Activated T-cell treated with anti-CD3 and anti-CD28 coated beads, Interleukin-2, amount 50 U/mL, for 72 hours (primary cell): Measurements from ENCODE around the gene ASB13. TPM values are rescaled to one million over a fixed set of nuclear protein-coding genes. Genes with fewer than 3 reads are reported as not detected.
A peak's percentile ranks its signal among the peaks of the same experiment; 100 is the strongest.

ENCODE experiments used
- ATAC-seq, 2 donors: fragments of 150-1000 bp; cut with Tn5 transposase; replicated peaks in 1 of 2; 2 replicates each; pipeline ENCODE4 v1.10.0; 2021; ENCODE audit warnings: moderate library complexity in 2 of 2, mild to moderate bottlenecking in 1 of 2
- DNase-seq, 2 donors: peaks; one replicate each; pipeline ENCODE4 v3.0.0; 2021 to 2022; ENCODE audit warnings: mixed read lengths in 1 of 2
- H3K27ac Mint-ChIP-seq: one replicate; pipeline ENCODE4 v1.8.0; 2022; ENCODE audit warnings: mild to moderate bottlenecking, moderate library complexity, mixed read lengths
- H3K27me3 Mint-ChIP-seq: one replicate; pipeline ENCODE4 v1.8.0; 2022; ENCODE audit warnings: low read depth, mixed read lengths
- H3K36me3 Mint-ChIP-seq, 2 donors: one replicate each; pipeline ENCODE4 v1.8.0; 2022; ENCODE audit warnings: mixed read lengths in 2 of 2, mild to moderate bottlenecking in 1 of 2; ENCODE audit not compliant: insufficient read depth in 2 of 2
- H3K4me1 Mint-ChIP-seq: one replicate; pipeline ENCODE4 v1.8.0; 2022; ENCODE audit warnings: low read depth, mixed read lengths
- H3K4me3 Mint-ChIP-seq, 2 donors: one replicate each; pipeline ENCODE4 v1.8.0; 2022; ENCODE audit warnings: mild to moderate bottlenecking in 2 of 2, mixed read lengths in 2 of 2, moderate library complexity in 2 of 2
- H3K9me3 Mint-ChIP-seq, 2 donors: one replicate each; pipeline ENCODE4 v1.8.0; 2022; ENCODE audit warnings: mixed read lengths in 2 of 2
- total RNA-seq, 2 donors: library from RNA; stranded (reverse); gene quantifications; one replicate each; pipeline ENCODE4 v1.2.3, GENCODE V29; 2022

Gene ASB13
- total RNA-seq, 2 donors from 2014 or later, result 7.0 to 7.8 TPM

- H3K27me3 Mint-ChIP-seq, result peaks cover 1% of the 10 kb centered on the region
- H3K4me1 Mint-ChIP-seq, result no peaks in the 10 kb centered on the region
- DNase-seq (no peak), ATAC-seq (no peak)
- H3K27ac Mint-ChIP-seq, result no peak overlapping the region
- no peaks in the 10 kb centered on the region for H3K9me3 Mint-ChIP-seq
- no peak overlapping the region for H3K4me3 Mint-ChIP-seq
- no peaks in the 10 kb centered on the region for H3K36me3 Mint-ChIP-seq
Observed at GRCh38 chr10:5638494-5638893, 27.9 kb downstream of the ASB13 start.

DNA sequence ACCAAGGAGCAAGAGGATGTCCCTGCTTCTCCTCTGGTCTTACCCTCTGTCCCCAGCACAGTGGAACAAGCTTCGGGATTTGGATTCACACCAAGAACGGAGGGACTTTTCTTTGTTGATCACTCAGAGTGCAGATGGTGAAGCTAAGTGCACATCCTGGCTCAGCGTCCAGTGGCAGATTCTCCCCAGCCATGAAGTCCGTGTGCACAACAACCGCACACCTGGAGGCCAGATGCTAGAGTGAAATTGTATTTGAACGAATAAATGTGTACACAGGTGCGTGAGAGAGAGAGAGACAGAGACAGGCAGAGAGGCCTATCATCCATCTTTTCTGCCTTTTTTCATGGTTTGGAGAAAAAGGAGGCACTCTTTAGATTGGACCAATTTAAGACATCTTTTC, 31.5 kb downstream of the ASB13 start:
- Mint-ChIP-seq H3K9me3 (no peaks in the 10 kb centered on the region), H3K27ac (no peak overlapping the region), H3K27me3 (peaks cover 6% of the 10 kb centered on the region), H3K4me1 (peaks cover 3% of the 10 kb centered on the region), H3K36me3 (no peaks in the 10 kb centered on the region), H3K4me3 (no peak overlapping the region)
- DNase-seq (no peak), ATAC-seq (no peak)

DNA sequence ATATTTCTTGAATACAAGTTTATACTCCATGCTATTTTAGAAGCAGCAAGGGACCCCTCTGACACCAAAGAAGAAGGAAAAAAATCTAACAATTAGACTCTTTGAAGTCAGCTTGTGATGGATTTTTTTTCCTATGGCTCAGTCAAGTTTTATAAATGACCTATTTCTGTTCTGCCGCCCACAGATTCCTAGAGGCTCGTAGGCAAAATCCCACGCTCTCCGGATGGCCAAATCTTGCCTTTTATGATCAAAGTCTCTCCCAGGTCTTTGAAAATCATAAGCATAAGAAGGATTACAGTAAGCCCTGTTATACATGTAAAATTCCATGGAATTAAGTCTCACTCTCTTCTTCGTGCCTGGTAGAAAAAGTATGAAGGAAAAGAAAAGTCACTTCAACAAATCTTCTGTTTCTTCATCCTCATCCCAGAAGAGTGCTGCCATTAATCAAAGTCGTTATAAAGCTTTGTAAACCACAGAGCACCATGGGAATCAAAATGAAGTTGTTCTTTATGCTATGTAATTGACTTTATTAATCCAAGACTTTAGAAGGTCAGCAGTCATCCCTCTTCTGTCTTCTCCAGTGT, 33.1 kb downstream of the ASB13 start:
- Mint-ChIP-seq H3K4me1 (peaks cover 20% of the 10 kb centered on the region), H3K36me3 (no peaks in the 10 kb centered on the region), H3K4me3 (no peak overlapping the region), H3K9me3 (no peaks in the 10 kb centered on the region), H3K27me3 (peaks cover 6% of the 10 kb centered on the region), H3K27ac (no peak overlapping the region)
- DNase-seq (no peak), ATAC-seq (no peak)

- peaks cover 25% of the 10 kb centered on the region for H3K4me1 Mint-ChIP-seq
- no peaks in the 10 kb centered on the region for H3K9me3 Mint-ChIP-seq
- no peak overlapping the region for H3K27ac Mint-ChIP-seq
- peaks cover 12% of the 10 kb centered on the region for H3K27me3 Mint-ChIP-seq
- DNase-seq (no peak), ATAC-seq (no peak)
- H3K4me3 Mint-ChIP-seq, result no peak overlapping the region
- no peaks in the 10 kb centered on the region for H3K36me3 Mint-ChIP-seq
Observed at GRCh38 chr10:5632446-5632845, 33.9 kb downstream of the ASB13 start.

GRCh38 chr10:5631936-5632335, 34.5 kb downstream of the ASB13 start:
- no peak for DNase-seq
- no peak for ATAC-seq
- Mint-ChIP-seq H3K36me3 (no peaks in the 10 kb centered on the region), H3K4me1 (peaks cover 25% of the 10 kb centered on the region), H3K9me3 (no peaks in the 10 kb centered on the region), H3K4me3 (no peak overlapping the region), H3K27me3 (peaks cover 12% of the 10 kb centered on the region), H3K27ac (no peak overlapping the region)

DNA sequence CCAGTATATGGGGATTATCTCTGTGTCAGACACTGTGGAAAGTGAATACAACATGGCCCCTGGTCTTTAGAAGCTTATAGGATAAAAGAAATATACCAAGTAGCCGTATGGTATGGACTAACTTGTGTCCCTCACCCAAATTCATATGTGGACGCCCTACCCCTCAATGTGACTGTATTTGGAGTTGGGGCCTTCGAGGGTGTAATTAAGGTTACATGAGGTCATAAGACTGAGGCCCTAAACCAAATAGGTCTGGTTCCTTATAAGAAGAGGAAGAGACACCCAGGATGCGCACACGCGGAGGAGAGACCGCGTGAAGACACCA, 36.3 kb downstream of the ASB13 start:
- ATAC-seq (no peak), DNase-seq (no peak)
- H3K27me3 Mint-ChIP-seq, result peaks cover 12% of the 10 kb centered on the region
- no peak overlapping the region for H3K27ac Mint-ChIP-seq
- H3K9me3 Mint-ChIP-seq, result no peaks in the 10 kb centered on the region
- no peaks in the 10 kb centered on the region for H3K36me3 Mint-ChIP-seq
- H3K4me3 Mint-ChIP-seq, result peak overlapping the region in 1 of 2 donors; percentile 62
- peaks cover 30% of the 10 kb centered on the region for H3K4me1 Mint-ChIP-seq

- H3K27ac Mint-ChIP-seq, result peak overlapping the region; percentile 98
- peak; percentile 85 to 88 for DNase-seq
- H3K4me3 Mint-ChIP-seq, result peak overlapping the region; percentile 27 to 73
Observed at GRCh38 chr10:5629303-5630111, 36.9 kb downstream of the ASB13 start.

DNA sequence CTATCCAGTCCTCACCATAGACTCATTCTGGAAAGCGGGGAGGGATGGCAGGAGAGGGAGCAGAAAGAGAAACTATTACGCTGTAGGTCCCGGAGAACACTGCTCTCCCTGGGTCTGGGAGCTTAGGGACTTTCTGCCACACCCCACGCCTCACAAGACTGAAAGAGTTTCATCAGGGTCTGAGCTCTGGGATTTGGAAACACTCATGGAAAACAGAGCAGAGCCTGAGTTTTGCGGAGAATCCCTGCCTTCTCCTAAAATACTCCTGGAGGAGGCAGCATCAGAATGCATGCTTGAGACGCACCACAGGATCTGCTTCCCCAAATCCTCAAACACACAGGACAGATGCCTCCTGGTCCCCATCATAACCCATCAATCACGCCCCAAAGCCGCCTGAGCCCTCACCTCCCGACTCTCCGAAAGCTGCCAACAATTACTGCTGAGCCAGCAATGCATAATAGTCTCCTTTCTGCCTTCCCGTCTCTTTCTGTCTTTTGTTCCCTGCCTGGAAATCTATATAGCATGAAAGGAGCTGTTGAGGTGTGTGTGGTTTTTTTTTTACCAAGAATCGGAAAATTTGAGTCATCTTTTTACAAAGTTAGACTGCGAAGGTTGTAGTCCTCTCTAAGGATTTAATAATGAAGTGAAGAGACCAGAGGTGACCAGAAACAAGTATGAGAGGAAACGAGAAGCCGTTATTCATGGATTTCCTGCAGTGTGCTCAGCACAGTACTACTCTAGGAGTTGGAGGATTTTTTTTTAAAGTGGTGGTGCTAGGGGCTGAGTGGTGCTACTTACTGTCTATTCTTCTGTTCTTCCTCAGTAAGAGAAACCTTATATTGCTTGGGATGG, 37.7 kb downstream of the ASB13 start:
- no peaks in the 10 kb centered on the region for H3K36me3 Mint-ChIP-seq
- H3K4me3 Mint-ChIP-seq, result peak overlapping the region; percentile 27 to 73
- ATAC-seq, result peak; percentile 66 to 74
- H3K27ac Mint-ChIP-seq, result peak overlapping the region; percentile 98
- no peaks in the 10 kb centered on the region for H3K9me3 Mint-ChIP-seq
- peaks cover 12% of the 10 kb centered on the region for H3K27me3 Mint-ChIP-seq
- peaks cover 30% of the 10 kb centered on the region for H3K4me1 Mint-ChIP-seq
- DNase-seq, result peak; percentile 19 to 27

More at GRCh38 chr10:5629303-5630111, 36.9 kb downstream of the ASB13 start:
- peaks cover 12% of the 10 kb centered on the region for H3K27me3 Mint-ChIP-seq
- peak; percentile 56 to 70 for ATAC-seq
- no peaks in the 10 kb centered on the region for H3K9me3 Mint-ChIP-seq
- H3K4me1 Mint-ChIP-seq, result peaks cover 30% of the 10 kb centered on the region
- H3K36me3 Mint-ChIP-seq, result no peaks in the 10 kb centered on the region

- Mint-ChIP-seq H3K4me3 (no peak overlapping the region), H3K36me3 (no peaks in the 10 kb centered on the region), H3K9me3 (no peaks in the 10 kb centered on the region), H3K4me1 (peaks cover 30% of the 10 kb centered on the region), H3K27me3 (peaks cover 6% of the 10 kb centered on the region), H3K27ac (no peak overlapping the region)
- ATAC-seq (no peak), DNase-seq (no peak)
Observed at GRCh38 chr10:5627486-5628044, 38.8 kb downstream of the ASB13 start.

DNA sequence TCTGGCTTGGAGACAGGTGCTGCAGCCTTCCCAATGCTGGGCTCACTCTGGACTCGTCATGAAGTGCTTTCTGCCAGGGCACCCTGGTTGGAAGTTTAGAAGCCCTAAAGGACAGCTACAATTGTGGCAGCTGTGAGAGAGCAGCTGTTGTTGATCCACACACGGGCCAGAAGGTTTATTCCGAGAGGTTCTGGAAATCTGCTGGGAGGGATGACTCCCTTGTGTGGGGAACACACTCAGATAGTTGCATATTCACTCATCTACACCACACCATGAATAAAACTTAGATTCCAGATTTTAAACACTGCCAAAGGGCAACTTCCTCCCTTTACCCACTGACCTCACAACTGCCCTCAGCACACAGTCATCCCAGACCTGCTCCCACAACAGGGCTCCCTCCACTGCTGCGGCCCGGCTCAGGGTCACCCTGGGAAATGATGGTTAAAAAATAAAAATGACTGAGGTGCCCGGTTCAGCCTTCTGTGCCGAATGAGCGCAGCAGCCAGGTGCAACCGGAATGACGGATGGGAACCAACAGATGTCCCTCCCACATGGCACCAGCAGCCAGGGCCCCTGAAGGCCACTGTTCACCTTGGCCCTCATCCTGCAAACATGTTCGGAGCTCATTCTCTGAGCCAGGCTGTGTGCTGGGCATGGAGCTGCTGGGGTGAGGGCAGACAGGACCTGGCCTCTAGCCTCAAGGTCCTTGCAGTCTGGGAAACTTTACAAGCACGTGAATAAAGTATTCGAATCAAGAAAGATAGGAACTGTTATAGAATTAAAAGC, 40.2 kb downstream of the ASB13 start:
- peak; percentile 25 to 66 for ATAC-seq
- H3K36me3 Mint-ChIP-seq, result no peaks in the 10 kb centered on the region
- H3K4me1 Mint-ChIP-seq, result peaks cover 30% of the 10 kb centered on the region
- H3K27me3 Mint-ChIP-seq, result peaks cover 6% of the 10 kb centered on the region
- DNase-seq, result peak; percentile 31 to 59
- H3K9me3 Mint-ChIP-seq, result no peaks in the 10 kb centered on the region
- H3K4me3 Mint-ChIP-seq, result no peak overlapping the region
- H3K27ac Mint-ChIP-seq, result no peak overlapping the region

GRCh38 chr10:5624701-5625100, 41.7 kb downstream of the ASB13 start:
- no peak for DNase-seq
- no peak for ATAC-seq
- Mint-ChIP-seq H3K36me3 (no peaks in the 10 kb centered on the region), H3K27ac (no peak overlapping the region), H3K4me3 (no peak overlapping the region), H3K9me3 (no peaks in the 10 kb centered on the region), H3K4me1 (peaks cover 25% of the 10 kb centered on the region), H3K27me3 (peaks cover 6% of the 10 kb centered on the region)

GRCh38 chr10:5623081-5623748, 43.2 kb downstream of the ASB13 start:
- Mint-ChIP-seq H3K9me3 (no peaks in the 10 kb centered on the region), H3K36me3 (no peaks in the 10 kb centered on the region), H3K27me3 (peaks cover 6% of the 10 kb centered on the region), H3K4me3 (no peak overlapping the region), H3K27ac (no peak overlapping the region), H3K4me1 (peaks cover 10% of the 10 kb centered on the region)
- ATAC-seq (peak; percentile 81 to 92), DNase-seq (peak; percentile 87 to 88)
